GM12891 (cell line): Measurements from ENCODE around the gene PPM1F.

Experiments used
- DNase-seq: peaks from one replicate; pipeline ENCODE4 v3.0.0; 2011; ENCODE audit warnings: low spot score; ENCODE audit not compliant: insufficient read length
- FAIRE-seq: peaks from 2 replicates; lab custom pipeline; 2011; peaks lifted over from hg19 to GRCh38; lab: Jason Lieb, UNC
- PAX5 ChIP-seq: IDR thresholded peaks from 2 replicates; pipeline ENCODE4 v1.6.1; 2011; ENCODE audit warnings: low read length, moderate library complexity, mild to moderate bottlenecking; ENCODE audit not compliant: insufficient read depth, severe bottlenecking
- POLR2A ChIP-seq: IDR thresholded peaks from 2 replicates; pipeline ENCODE4 v1.6.1; 2011; ENCODE audit warnings: low read depth, low read length, control low read depth
- POLR2AphosphoS5 ChIP-seq: IDR thresholded peaks from 2 replicates; pipeline ENCODE4 v1.6.1; 2011; ENCODE audit warnings: low read depth, low read length, control low read depth
- POU2F2 ChIP-seq: IDR thresholded peaks from 2 replicates; pipeline ENCODE4 v1.6.1; 2011; ENCODE audit warnings: low read depth, mild to moderate bottlenecking, control low read depth, low read length, moderate library complexity
- SPI1 ChIP-seq: IDR thresholded peaks from 2 replicates; pipeline ENCODE4 v1.6.1; 2011; ENCODE audit warnings: low read depth, low read length, control low read depth
- TAF1 ChIP-seq: IDR thresholded peaks from 2 replicates; pipeline ENCODE4 v1.6.1; 2011; ENCODE audit warnings: low read depth, low read length, control low read depth

The PPM1F gene

DNA sequence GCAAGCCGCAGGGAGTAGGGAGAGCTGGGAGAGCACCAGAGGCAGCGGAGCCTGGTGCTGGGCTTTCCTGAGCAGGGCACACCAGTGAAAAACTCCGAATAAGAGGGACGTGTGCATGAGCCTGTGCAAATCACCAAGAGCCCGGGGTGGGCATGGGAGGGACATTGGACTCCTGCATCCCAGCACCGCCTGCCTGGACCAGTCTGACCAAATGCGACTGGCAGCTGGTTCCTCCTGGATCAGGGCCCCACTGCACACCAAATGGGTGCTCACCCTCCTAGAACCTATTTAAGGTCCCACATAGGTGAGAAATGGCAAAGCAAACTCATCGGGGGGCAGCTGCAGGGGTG lies 3.1 kb downstream of the PPM1F start:
- DNase-seq (no peak), FAIRE-seq (no peak)
- no peak for TF ChIP-seq POLR2A
- TF ChIP-seq TAF1, result no peak
- TF ChIP-seq POU2F2, result no peak
- no peak for TF ChIP-seq POLR2AphosphoS5
- no peak for TF ChIP-seq PAX5
- TF ChIP-seq SPI1, result no peak

DNA sequence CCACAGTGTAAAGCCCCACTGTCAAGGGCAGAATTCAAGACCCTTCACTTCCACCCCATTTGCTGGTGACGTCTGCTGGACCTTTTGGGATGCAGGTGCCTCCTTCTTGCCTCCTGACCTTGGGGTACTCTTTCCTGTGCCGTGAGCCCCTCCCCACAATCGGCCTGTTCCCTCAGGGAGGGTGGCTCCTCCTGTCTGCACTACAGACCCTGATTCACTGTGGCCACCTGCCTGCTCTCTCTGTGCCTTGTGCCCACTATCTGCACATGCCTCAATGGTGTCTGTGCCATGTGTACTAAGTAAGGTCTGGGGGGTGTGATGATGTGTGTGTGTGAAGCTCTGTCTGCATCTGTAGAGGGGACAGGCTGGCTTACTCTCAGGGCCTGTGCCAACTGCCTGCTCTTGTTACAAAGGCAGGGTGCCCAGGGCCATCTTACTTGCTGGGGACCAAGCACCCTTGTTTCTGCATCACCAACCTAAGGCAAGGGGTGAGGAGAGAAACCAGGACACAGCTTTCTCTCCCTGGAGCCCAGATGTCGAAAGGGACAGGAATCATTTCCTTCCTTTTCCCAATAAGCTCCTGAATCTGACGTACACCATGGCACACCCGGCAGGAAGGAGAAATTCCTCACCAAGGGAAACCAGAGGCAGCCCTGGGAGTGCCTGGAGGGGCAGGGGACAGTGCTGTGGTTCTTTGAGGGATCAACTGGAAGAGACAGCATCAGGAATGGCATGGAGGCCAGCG lies 3.7 kb downstream of the PPM1F start:
- DNase-seq (no peak), FAIRE-seq (no peak)
- TF ChIP-seq TAF1 (no peak), POLR2AphosphoS5 (no peak), POLR2A (no peak), SPI1 (no peak), PAX5 (no peak), POU2F2 (no peak)

DNA sequence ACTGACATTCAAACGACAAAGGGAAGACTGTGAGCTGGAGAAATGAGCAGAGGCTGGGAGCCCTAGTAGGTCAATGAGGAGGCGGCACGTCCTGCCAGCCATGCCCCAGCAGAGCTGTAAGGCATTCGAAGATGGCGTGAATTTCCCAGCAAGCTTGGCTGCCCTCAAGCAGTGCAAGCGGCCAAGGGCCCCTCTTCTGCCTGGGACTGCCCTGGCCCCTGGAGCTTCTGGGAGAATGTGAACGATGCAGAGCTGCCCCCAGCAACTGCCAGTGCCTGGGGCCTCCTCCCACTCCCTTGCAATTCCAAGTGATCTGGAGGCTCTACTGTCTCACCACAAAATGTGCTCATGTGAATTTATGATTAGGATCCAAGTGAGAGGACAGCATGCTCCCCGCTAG lies 4.3 kb downstream of the PPM1F start:
- no peak for DNase-seq
- FAIRE-seq, result no peak
- TF ChIP-seq PAX5, result no peak

- FAIRE-seq, result no peak
- no peak for DNase-seq
- TF ChIP-seq TAF1 (no peak), POLR2AphosphoS5 (no peak), POLR2A (no peak), POU2F2 (no peak), PAX5 (no peak), SPI1 (no peak)
Measured at GRCh38 chr22:21947040-21948014, 5.3 kb downstream of the PPM1F start.

- FAIRE-seq, result no peak
- TF ChIP-seq POU2F2 (no peak), SPI1 (no peak), PAX5 (no peak), POLR2A (no peak), POLR2AphosphoS5 (no peak), TAF1 (no peak)
- no peak for DNase-seq
Measured at GRCh38 chr22:21946262-21946925, 6.3 kb downstream of the PPM1F start.

DNA sequence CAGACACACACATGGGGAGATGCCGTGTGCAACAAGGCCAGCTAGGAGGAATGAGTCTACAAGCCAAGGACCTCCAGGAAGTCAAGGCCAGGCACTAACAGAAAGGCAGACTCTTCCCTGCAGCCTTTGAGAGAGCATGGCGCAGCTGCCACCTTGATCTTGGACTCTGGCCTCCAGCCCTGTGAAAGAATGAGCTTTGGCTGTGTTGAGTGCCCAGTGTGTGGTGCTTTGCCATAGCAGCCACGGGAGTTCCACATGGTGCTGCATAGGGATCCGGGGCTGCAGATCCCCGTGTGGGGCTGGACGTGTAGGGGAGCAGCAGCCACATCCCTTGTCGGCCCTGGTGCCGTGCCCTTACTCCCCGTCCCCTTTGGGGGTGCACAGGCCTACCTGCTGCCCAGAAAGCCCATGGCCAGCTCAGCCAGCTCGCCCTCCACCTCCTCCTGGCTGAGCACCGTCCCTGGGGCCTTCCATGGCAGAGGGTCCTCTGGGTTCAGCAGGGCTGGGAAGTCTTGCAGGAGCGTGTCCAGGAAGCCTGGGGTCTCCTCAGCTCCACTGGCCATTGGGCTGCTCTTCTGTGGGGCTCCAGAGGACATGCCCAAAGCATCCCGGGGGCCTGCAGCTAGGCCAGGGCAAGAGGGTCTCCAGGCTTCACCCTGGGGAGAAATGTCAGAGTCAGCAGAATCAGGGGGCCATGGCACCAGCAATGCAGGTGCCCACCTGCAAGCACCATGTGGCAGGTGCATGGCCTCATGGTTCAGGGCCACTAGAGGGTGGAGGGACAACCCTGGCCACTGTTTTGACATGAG lies 7.0 kb downstream of the PPM1F start:
- TF ChIP-seq SPI1, result no peak
- DNase-seq (no peak), FAIRE-seq (no peak)

DNA sequence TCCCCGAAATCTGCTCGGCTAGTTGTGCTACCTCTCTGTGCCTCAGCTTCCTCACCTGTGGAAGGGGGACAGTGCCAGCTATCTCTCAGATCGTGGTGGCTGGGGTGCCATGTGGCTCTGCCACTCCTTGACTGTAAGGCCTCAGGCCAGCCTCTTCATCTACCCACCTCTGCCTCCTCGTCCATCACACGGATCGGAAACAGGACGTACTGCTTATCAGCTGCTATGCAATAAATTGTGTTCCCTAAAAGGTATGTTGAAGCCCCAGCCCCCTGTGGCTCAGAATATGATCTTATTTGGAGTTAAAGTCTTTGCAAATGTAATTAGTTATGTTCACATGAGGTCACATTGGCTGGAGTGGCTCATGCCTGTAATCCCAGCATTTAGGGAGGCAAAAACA lies 7.8 kb downstream of the PPM1F start:
- DNase-seq (no peak), FAIRE-seq (no peak)
- no peak for TF ChIP-seq TAF1
- no peak for TF ChIP-seq POLR2AphosphoS5
- TF ChIP-seq POLR2A, result no peak
- TF ChIP-seq PAX5, result no peak
- TF ChIP-seq SPI1, result no peak
- no peak for TF ChIP-seq POU2F2

GRCh38 chr22:21943571-21944448 lies 8.8 kb downstream of the PPM1F start:
- DNase-seq (no peak), FAIRE-seq (no peak)
- TF ChIP-seq PAX5, result no peak
- no peak for TF ChIP-seq TAF1
- TF ChIP-seq POLR2AphosphoS5, result no peak
- TF ChIP-seq POLR2A, result no peak
- TF ChIP-seq SPI1, result no peak
- no peak for TF ChIP-seq POU2F2
